IPS DF 4.7 (cell line): ENCODE measurements around the gene UPK3A.

Source experiments
- DNase-seq: peaks from one replicate; pipeline ENCODE4 v3.0.0-alpha.2; 2013; ENCODE audit warnings: low spot score; ENCODE audit errors: extremely low read depth

UPK3A gene

GRCh38 chr22:45284705-45285262 is at the start of gene UPK3A:
Gene UPK3A (plus strand): TSS chr22:45284949. CDS start chr22:45285014, 65 bp downstream.
- no peak for DNase-seq

- no peak for DNase-seq
Observed at GRCh38 chr22:45235101-45235777, 49.5 kb upstream of the UPK3A start.

GRCh38 chr22:45235851-45236342 is 48.9 kb upstream of the UPK3A start:
- no peak for DNase-seq

GRCh38 chr22:45237065-45237990 is 47.4 kb upstream of the UPK3A start:
- DNase-seq, result no peak

- no peak for DNase-seq
Observed at GRCh38 chr22:45238076-45238956, 46.4 kb upstream of the UPK3A start.

GRCh38 chr22:45238957-45239680 is 45.6 kb upstream of the UPK3A start:
- DNase-seq, result no peak

GRCh38 chr22:45239681-45240051 is 45.1 kb upstream of the UPK3A start:
- no peak for DNase-seq

- no peak for DNase-seq
Observed at GRCh38 chr22:45240104-45240809, 44.5 kb upstream of the UPK3A start.

- DNase-seq, result no peak
Observed at GRCh38 chr22:45240810-45241631, 43.7 kb upstream of the UPK3A start, which contains the start of gene KIAA0930. Gene KIAA0930 (minus strand): TSS chr22:45240894. CDS start chr22:45240703, 191 bp downstream.

- no peak for DNase-seq
Observed at GRCh38 chr22:45242778-45243191, 42.0 kb upstream of the UPK3A start.

GRCh38 chr22:45244916-45245315 is 39.8 kb upstream of the UPK3A start:
- no peak for DNase-seq

GRCh38 chr22:45246060-45246985 is 38.4 kb upstream of the UPK3A start:
- no peak for DNase-seq

- no peak for DNase-seq
Observed at GRCh38 chr22:45248832-45249561, 35.8 kb upstream of the UPK3A start.

GRCh38 chr22:45251825-45252224 is 32.9 kb upstream of the UPK3A start:
- DNase-seq, result no peak

- no peak for DNase-seq
Observed at GRCh38 chr22:45253039-45253641, 31.6 kb upstream of the UPK3A start.

GRCh38 chr22:45254388-45254787 is 30.4 kb upstream of the UPK3A start:
- no peak for DNase-seq
